Activated T-helper 1 cell treated with anti-CD3 and anti-CD28 coated beads, Interleukin-12 subunit alpha, Interleukin-12 subunit beta, Interleukin-2, Interleukin-4 antibody, amounts not matched to agents 30 ng/mL and 10 ng/mL and 1 ng/mL, durations not matched to agents 14 hours and 24 hours and 36 hours (primary cell): ENCODE data around the gene SEC14L2. TPM values are rescaled to one million over a fixed set of nuclear protein-coding genes. Genes with fewer than 3 reads are reported as not detected.

Experiments used
- DNase-seq: peaks from one replicate; pipeline ENCODE4 v3.0.0; 2021; ENCODE audit warnings: low spot score
- H3K27ac Mint-ChIP-seq: one replicate; pipeline ENCODE4 v1.8.0; 2021; ENCODE audit warnings: mild to moderate bottlenecking, mixed read lengths
- H3K27me3 Mint-ChIP-seq: one replicate; pipeline ENCODE4 v1.8.0; 2022; ENCODE audit warnings: mild to moderate bottlenecking, moderate library complexity, mixed read lengths; ENCODE audit not compliant: insufficient read depth
- H3K36me3 Mint-ChIP-seq: one replicate; pipeline ENCODE4 v1.8.0; 2021; ENCODE audit warnings: low read depth, mixed read lengths
- H3K4me1 Mint-ChIP-seq: one replicate; pipeline ENCODE4 v1.8.0; 2021; ENCODE audit warnings: low read depth, mixed read lengths
- H3K4me3 Mint-ChIP-seq: one replicate; pipeline ENCODE4 v1.8.0; 2021; ENCODE audit warnings: mild to moderate bottlenecking, moderate library complexity, mixed read lengths
- H3K9me3 Mint-ChIP-seq: one replicate; pipeline ENCODE4 v1.8.0; 2021; ENCODE audit warnings: mixed read lengths
- intact Hi-C: fragments of 100-400 bp; cut with micrococcal nuclease; formaldehyde crosslinking; loops from one replicate; pipeline ENCODE4 v1.15.1; 2024
- total RNA-seq: library from RNA; stranded (reverse); gene quantifications from 2 replicates; pipeline ENCODE4 v1.2.3, GENCODE V29; 2022

Gene SEC14L2
- total RNA-seq, 1 donor from 2014 or later = 25.6 TPM

GRCh38 chr22:30427871-30428270 is 31.1 kb downstream of the SEC14L2 start:
- intact Hi-C loops = loop anchor here (10.0 kb wide), 1 partner anchor 873 kb away; the partner anchor contains the start of gene THOC5
- Mint-ChIP-seq H3K4me3 (no peak overlapping the region), H3K9me3 (no peaks in the 10 kb centered on the region), H3K36me3 (peaks cover 30% of the 10 kb centered on the region), H3K4me1 (peaks cover 37% of the 10 kb centered on the region), H3K27ac (no peak overlapping the region), H3K27me3 (peaks cover under 1% of the 10 kb centered on the region)
- no peak for DNase-seq

DNA sequence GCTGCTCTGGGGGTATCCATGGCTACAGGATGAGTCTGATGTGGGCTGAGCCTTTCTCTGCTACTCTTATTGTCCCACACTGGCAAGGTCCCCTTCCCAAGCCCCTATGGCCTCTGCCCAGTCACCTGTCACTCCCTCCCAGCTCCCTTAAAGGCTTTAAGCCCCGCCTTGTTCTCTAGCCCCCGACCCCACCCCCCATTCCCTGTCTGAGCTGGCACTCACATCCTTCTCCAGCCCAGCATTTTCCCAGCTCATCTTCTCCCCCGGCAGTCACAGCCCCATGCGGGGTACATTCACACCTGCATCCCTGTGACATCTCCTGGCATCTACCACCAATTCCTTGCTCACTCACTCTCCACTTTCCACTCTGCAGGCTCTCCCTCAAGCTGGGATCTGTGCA is 33.1 kb downstream of the SEC14L2 start:
- Mint-ChIP-seq H3K4me1 (peaks cover 37% of the 10 kb centered on the region), H3K27ac (no peak overlapping the region), H3K27me3 (peaks cover 4% of the 10 kb centered on the region), H3K36me3 (peaks cover 28% of the 10 kb centered on the region), H3K4me3 (no peak overlapping the region), H3K9me3 (peaks cover 4% of the 10 kb centered on the region)
- DNase-seq = no peak
- intact Hi-C loops = loop anchor here (10.0 kb wide), 1 partner anchor 875 kb away; the partner anchor contains the start of gene THOC5

- intact Hi-C loops = no loop called here
- peaks cover 12% of the 10 kb centered on the region for H3K9me3 Mint-ChIP-seq
- H3K4me3 Mint-ChIP-seq = no peak overlapping the region
- peaks cover 37% of the 10 kb centered on the region for H3K36me3 Mint-ChIP-seq
- no peak for DNase-seq
- no peak overlapping the region for H3K27ac Mint-ChIP-seq
- H3K4me1 Mint-ChIP-seq = peaks cover 40% of the 10 kb centered on the region
- peaks cover 4% of the 10 kb centered on the region for H3K27me3 Mint-ChIP-seq
Observed at GRCh38 chr22:30430933-30431332, 34.1 kb downstream of the SEC14L2 start.

DNA sequence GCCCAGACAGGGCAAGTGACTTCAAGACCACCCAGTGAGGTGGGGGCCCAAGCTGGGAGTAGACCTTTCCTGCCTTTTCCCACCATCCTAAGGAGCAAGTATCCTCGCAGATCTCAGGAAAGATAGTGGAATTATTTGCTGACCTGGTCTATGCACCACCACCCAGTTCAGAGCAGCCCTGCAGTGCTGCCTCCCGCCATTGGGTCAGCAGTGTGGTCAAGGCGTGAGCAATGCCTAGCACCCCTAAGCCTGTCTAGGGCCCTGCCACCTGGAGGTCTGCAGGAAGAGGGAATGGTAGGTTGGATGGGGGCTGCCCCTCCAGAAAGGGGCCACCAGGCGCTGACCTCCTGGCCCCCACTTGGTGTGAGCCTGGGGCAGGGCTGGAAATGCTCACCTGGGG is 35.3 kb downstream of the SEC14L2 start:
- no peak overlapping the region for H3K4me3 Mint-ChIP-seq
- no peak for DNase-seq
- H3K4me1 Mint-ChIP-seq = peaks cover 30% of the 10 kb centered on the region
- peaks cover 37% of the 10 kb centered on the region for H3K36me3 Mint-ChIP-seq
- intact Hi-C loops = no loop called here
- H3K27ac Mint-ChIP-seq = no peak overlapping the region
- peaks cover 17% of the 10 kb centered on the region for H3K9me3 Mint-ChIP-seq
- H3K27me3 Mint-ChIP-seq = peaks cover 4% of the 10 kb centered on the region

DNA sequence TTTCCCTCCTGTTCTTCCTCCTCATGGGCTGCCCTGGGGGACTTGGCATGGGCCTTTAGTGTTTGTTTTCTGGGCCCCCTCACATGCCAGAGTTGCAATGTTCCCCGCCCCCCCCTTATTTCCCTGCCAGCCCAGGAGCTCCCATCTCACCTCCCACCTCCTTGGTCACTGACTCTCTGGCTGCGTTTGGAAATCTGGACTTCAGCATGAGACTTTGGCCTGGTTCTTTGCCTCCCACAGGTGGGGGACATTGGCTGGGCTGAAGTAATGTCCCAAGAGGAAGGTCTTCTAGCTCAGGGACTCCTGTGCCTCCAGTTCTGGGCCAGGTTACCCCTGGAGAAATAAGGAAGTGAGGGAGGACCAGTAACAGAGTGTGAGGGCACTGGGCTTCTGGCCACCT is 35.7 kb downstream of the SEC14L2 start:
- DNase-seq = no peak
- Mint-ChIP-seq H3K4me3 (no peak overlapping the region), H3K27me3 (peaks cover 4% of the 10 kb centered on the region), H3K4me1 (peaks cover 26% of the 10 kb centered on the region), H3K27ac (no peak overlapping the region), H3K36me3 (peaks cover 34% of the 10 kb centered on the region), H3K9me3 (peaks cover 18% of the 10 kb centered on the region)
- intact Hi-C loops = no loop called here

DNA sequence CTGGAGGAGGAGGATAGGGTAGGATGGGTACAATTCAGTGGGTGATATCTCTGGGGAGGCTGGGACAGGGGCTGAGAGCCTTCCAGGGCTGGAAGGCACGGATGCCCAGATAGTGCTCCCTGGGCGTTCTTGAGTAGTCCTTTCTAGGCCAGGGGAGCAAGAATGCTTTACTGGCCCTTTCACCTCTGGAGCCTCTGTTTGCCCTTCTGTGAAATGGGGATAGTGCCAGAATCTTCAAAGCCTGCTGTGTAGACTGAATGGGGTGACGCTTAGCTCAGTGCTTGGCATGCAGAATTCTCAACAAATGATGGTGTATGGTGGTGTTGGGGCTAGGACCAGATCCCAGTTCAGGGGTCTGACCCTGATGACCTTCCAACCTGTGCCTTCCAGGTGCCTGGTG is 36.4 kb downstream of the SEC14L2 start:
- H3K27me3 Mint-ChIP-seq = peaks cover 4% of the 10 kb centered on the region
- intact Hi-C loops = no loop called here
- peaks cover 31% of the 10 kb centered on the region for H3K36me3 Mint-ChIP-seq
- H3K9me3 Mint-ChIP-seq = peaks cover 18% of the 10 kb centered on the region
- no peak overlapping the region for H3K4me3 Mint-ChIP-seq
- peaks cover 21% of the 10 kb centered on the region for H3K4me1 Mint-ChIP-seq
- no peak for DNase-seq
- peak overlapping the region; percentile 12 for H3K27ac Mint-ChIP-seq

GRCh38 chr22:30433773-30434172 is 37.0 kb downstream of the SEC14L2 start:
- intact Hi-C loops = no loop called here
- peaks cover 18% of the 10 kb centered on the region for H3K9me3 Mint-ChIP-seq
- H3K4me3 Mint-ChIP-seq = no peak overlapping the region
- no peak overlapping the region for H3K27ac Mint-ChIP-seq
- H3K36me3 Mint-ChIP-seq = peaks cover 25% of the 10 kb centered on the region
- H3K4me1 Mint-ChIP-seq = peaks cover 21% of the 10 kb centered on the region
- peaks cover 4% of the 10 kb centered on the region for H3K27me3 Mint-ChIP-seq
- no peak for DNase-seq

GRCh38 chr22:30434843-30435242 is 38.0 kb downstream of the SEC14L2 start:
- peaks cover 17% of the 10 kb centered on the region for H3K36me3 Mint-ChIP-seq
- peak overlapping the region; percentile 62 for H3K4me3 Mint-ChIP-seq
- peaks cover 18% of the 10 kb centered on the region for H3K9me3 Mint-ChIP-seq
- H3K27ac Mint-ChIP-seq = peak overlapping the region; percentile 53
- H3K4me1 Mint-ChIP-seq = peaks cover 21% of the 10 kb centered on the region
- intact Hi-C loops = loop anchor here (1.0 kb wide), 1 partner anchor 9 kb away; no protein-coding TSS in a partner anchor
- H3K27me3 Mint-ChIP-seq = peaks cover 8% of the 10 kb centered on the region
- no peak for DNase-seq

- Mint-ChIP-seq H3K36me3 (peaks cover 12% of the 10 kb centered on the region), H3K4me1 (peaks cover 21% of the 10 kb centered on the region), H3K27me3 (peaks cover 13% of the 10 kb centered on the region), H3K9me3 (peaks cover 18% of the 10 kb centered on the region), H3K4me3 (peak overlapping the region; percentile 62), H3K27ac (peak overlapping the region; percentile 75)
- intact Hi-C loops = loop anchor here (1.0 kb wide), 1 partner anchor 9 kb away; no protein-coding TSS in a partner anchor
- DNase-seq = peak; percentile 56
Observed at GRCh38 chr22:30435674-30436126, 38.9 kb downstream of the SEC14L2 start.

GRCh38 chr22:30436196-30436595 is 39.4 kb downstream of the SEC14L2 start:
- Mint-ChIP-seq H3K36me3 (peaks cover 12% of the 10 kb centered on the region), H3K9me3 (peaks cover 18% of the 10 kb centered on the region), H3K4me1 (peaks cover 24% of the 10 kb centered on the region), H3K4me3 (peak overlapping the region; percentile 62), H3K27ac (peak overlapping the region; percentile 75), H3K27me3 (peaks cover 16% of the 10 kb centered on the region)
- intact Hi-C loops = no loop called here
- DNase-seq = no peak

- H3K4me3 Mint-ChIP-seq = no peak overlapping the region
- no peak overlapping the region for H3K27ac Mint-ChIP-seq
- peaks cover 12% of the 10 kb centered on the region for H3K36me3 Mint-ChIP-seq
- no peak for DNase-seq
- H3K27me3 Mint-ChIP-seq = peaks cover 19% of the 10 kb centered on the region
- peaks cover 45% of the 10 kb centered on the region for H3K4me1 Mint-ChIP-seq
- peaks cover 18% of the 10 kb centered on the region for H3K9me3 Mint-ChIP-seq
- intact Hi-C loops = no loop called here
Observed at GRCh38 chr22:30438559-30438958, 41.7 kb downstream of the SEC14L2 start.

- no peak for DNase-seq
- intact Hi-C loops = no loop called here
- Mint-ChIP-seq H3K27ac (no peak overlapping the region), H3K9me3 (peaks cover 18% of the 10 kb centered on the region), H3K36me3 (peaks cover 12% of the 10 kb centered on the region), H3K27me3 (peaks cover 20% of the 10 kb centered on the region), H3K4me3 (no peak overlapping the region), H3K4me1 (peaks cover 43% of the 10 kb centered on the region)
Observed at GRCh38 chr22:30439226-30439625, 42.4 kb downstream of the SEC14L2 start.

- Mint-ChIP-seq H3K4me3 (no peak overlapping the region), H3K9me3 (peaks cover 14% of the 10 kb centered on the region), H3K4me1 (peaks cover 37% of the 10 kb centered on the region), H3K36me3 (peaks cover 12% of the 10 kb centered on the region), H3K27ac (no peak overlapping the region), H3K27me3 (peaks cover 21% of the 10 kb centered on the region)
- no peak for DNase-seq
- intact Hi-C loops = no loop called here
Observed at GRCh38 chr22:30439836-30440235, 43.0 kb downstream of the SEC14L2 start.

DNA sequence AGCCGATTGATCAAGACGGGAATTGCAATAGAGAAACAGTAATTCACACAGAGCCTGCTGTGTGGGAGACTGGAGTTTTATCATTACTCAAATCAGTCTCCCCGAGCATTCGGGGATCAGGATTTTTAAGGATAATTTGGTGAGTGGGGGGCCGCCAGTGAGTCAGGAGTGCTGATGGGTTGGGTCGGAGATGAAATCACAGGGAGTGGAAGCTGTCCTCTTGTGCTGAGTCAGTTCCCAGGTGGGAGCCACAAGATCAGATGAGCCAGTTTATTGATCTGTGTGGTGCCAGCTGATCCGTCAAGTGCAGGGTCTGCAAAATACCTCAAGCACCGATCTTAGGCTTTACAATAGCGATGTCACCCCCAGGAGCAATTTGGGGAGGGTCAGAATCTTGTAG is 44.3 kb downstream of the SEC14L2 start:
- Mint-ChIP-seq H3K27ac (peak overlapping the region; percentile 40), H3K4me1 (peaks cover 29% of the 10 kb centered on the region), H3K27me3 (peaks cover 23% of the 10 kb centered on the region), H3K4me3 (no peak overlapping the region), H3K9me3 (peaks cover 4% of the 10 kb centered on the region), H3K36me3 (peaks cover 2% of the 10 kb centered on the region)
- DNase-seq = no peak
- intact Hi-C loops = no loop called here
